Hepatocyte (in vitro differentiated cells): ENCODE data around the gene CYP51A1. TPM values are rescaled to one million over a fixed set of nuclear protein-coding genes. Genes with fewer than 3 reads are reported as not detected.

Source experiments
- DNase-seq: peaks from one replicate; pipeline ENCODE4 v3.0.0-alpha.2; 2016; ENCODE audit warnings: low spot score
- H2AFZ ChIP-seq: fragments of 200-600 bp; sonication (generic); 2 replicates; pipeline ENCODE4 v1.6.0; 2016; ENCODE audit warnings: antibody characterized with exemption, mild to moderate bottlenecking
- H3K27ac ChIP-seq: fragments of 200-600 bp; sonication (generic); 2 replicates; pipeline ENCODE4 v1.5.1; 2016; ENCODE audit warnings: mild to moderate bottlenecking
- H3K27me3 ChIP-seq: fragments of 200-600 bp; sonication (generic); 2 replicates; pipeline ENCODE4 v1.6.1; 2016
- H3K36me3 ChIP-seq: fragments of 200-600 bp; sonication (generic); replicated peaks from 2 replicates; pipeline ENCODE4 v1.5.1; 2016; ENCODE audit warnings: low read depth; ENCODE audit not compliant: insufficient read depth
- H3K4me1 ChIP-seq: fragments of 200-600 bp; sonication (generic); 2 replicates; pipeline ENCODE4 v1.5.1; 2016; ENCODE audit warnings: mild to moderate bottlenecking, moderate library complexity; ENCODE audit not compliant: insufficient read depth
- H3K4me2 ChIP-seq: fragments of 200-600 bp; sonication (generic); 2 replicates; pipeline ENCODE4 v1.6.0; 2016
- H3K4me3 ChIP-seq: fragments of 200-600 bp; sonication (generic); 2 replicates; pipeline ENCODE4 v1.5.1; 2016; ENCODE audit warnings: mild to moderate bottlenecking
- H3K79me2 ChIP-seq: fragments of 200-600 bp; sonication (generic); 2 replicates; pipeline ENCODE4 v1.6.0; 2017; ENCODE audit warnings: mild to moderate bottlenecking
- H3K9me2 ChIP-seq: fragments of 200-600 bp; sonication (generic); replicated peaks from 2 replicates; pipeline ENCODE4 v1.6.0; 2017; ENCODE audit warnings: mild to moderate bottlenecking; ENCODE audit not compliant: insufficient read depth
- H3K9me3 ChIP-seq: fragments of 200-600 bp; sonication (generic); 2 replicates; pipeline ENCODE4 v1.5.1; 2016; ENCODE audit warnings: low read depth, mild to moderate bottlenecking
- H4K20me1 ChIP-seq: fragments of 200-600 bp; sonication (generic); 2 replicates; pipeline ENCODE4 v1.6.0; 2016; ENCODE audit warnings: mild to moderate bottlenecking; ENCODE audit not compliant: insufficient read depth, poor library complexity, severe bottlenecking
- EZH2 ChIP-seq: fragments of 200-600 bp; sonication (generic); IDR thresholded peaks from 2 replicates; pipeline ENCODE4 v1.6.1; 2016; ENCODE audit warnings: antibody characterized with exemption, mild to moderate bottlenecking, borderline replicate concordance
- EZH2phosphoT487 ChIP-seq: fragments of 200-600 bp; sonication (generic); IDR thresholded peaks from one replicate; pipeline ENCODE4 v1.6.1; 2018; ENCODE audit warnings: antibody characterized with exemption, mild to moderate bottlenecking, low read depth, moderate library complexity; ENCODE audit not compliant: unreplicated experiment, severe bottlenecking
- WGBS: methylation state at CpG from one replicate; pipeline ENCODE4 v1.1.6; 2016; ENCODE audit warnings: low lambda C conversion rate; ENCODE audit errors: missing lambda C conversion rate; 5-methylcytosine and 5-hydroxymethylcytosine counted together
- polyA plus RNA-seq: library from polyadenylated mRNA; unstranded; fragments of >200 nt; fragmentation: Nextera tagmentation; extraction: Ambion mirVana; gene quantifications from 2 replicates; pipeline ENCODE4 v1.2.1, GENCODE V29; 2016
- total RNA-seq: library from RNA; depleted of rRNA; stranded (reverse); fragments of >200 nt; gene quantifications from 2 replicates; pipeline ENCODE4 v1.2.3, GENCODE V29; 2014
- TF ChIP-seq, protein P1 (sequence below): fragments of 200-600 bp; sonication (generic); IDR thresholded peaks from 2 replicates; pipeline ENCODE4 v1.5.1; 2016; ENCODE audit warnings: antibody characterized with exemption, mild to moderate bottlenecking; ENCODE audit not compliant: poor library complexity

Gene CYP51A1
- total and polyA plus RNA-seq, 2 experiments from 2014 or later = 200 to 414 TPM

- Histone ChIP-seq H3K27me3 (no peaks in the 10 kb centered on the region), H3K4me2 (no peak overlapping the region), H3K9me2 (no peaks in the 10 kb centered on the region), H3K79me2 (no peaks in the 10 kb centered on the region), H3K36me3 (no peaks in the 10 kb centered on the region), H3K27ac (no peak overlapping the region), H2AFZ (no peak overlapping the region), H4K20me1 (no peaks in the 10 kb centered on the region), H3K4me1 (no peaks in the 10 kb centered on the region), H3K4me3 (no peak overlapping the region), H3K9me3 (no peaks in the 10 kb centered on the region)
- WGBS = 73% methylated on average over 1 of the region's 1 CpG
- no peak for DNase-seq
- TF ChIP-seq EZH2 (no peak), EZH2phosphoT487 (no peak)
- TF ChIP-seq, protein P1, sequence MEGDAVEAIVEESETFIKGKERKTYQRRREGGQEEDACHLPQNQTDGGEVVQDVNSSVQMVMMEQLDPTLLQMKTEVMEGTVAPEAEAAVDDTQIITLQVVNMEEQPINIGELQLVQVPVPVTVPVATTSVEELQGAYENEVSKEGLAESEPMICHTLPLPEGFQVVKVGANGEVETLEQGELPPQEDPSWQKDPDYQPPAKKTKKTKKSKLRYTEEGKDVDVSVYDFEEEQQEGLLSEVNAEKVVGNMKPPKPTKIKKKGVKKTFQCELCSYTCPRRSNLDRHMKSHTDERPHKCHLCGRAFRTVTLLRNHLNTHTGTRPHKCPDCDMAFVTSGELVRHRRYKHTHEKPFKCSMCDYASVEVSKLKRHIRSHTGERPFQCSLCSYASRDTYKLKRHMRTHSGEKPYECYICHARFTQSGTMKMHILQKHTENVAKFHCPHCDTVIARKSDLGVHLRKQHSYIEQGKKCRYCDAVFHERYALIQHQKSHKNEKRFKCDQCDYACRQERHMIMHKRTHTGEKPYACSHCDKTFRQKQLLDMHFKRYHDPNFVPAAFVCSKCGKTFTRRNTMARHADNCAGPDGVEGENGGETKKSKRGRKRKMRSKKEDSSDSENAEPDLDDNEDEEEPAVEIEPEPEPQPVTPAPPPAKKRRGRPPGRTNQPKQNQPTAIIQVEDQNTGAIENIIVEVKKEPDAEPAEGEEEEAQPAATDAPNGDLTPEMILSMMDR = no peak
Measured at GRCh38 chr7:92161271-92161670, 27.0 kb upstream of the CYP51A1 start.

DNA sequence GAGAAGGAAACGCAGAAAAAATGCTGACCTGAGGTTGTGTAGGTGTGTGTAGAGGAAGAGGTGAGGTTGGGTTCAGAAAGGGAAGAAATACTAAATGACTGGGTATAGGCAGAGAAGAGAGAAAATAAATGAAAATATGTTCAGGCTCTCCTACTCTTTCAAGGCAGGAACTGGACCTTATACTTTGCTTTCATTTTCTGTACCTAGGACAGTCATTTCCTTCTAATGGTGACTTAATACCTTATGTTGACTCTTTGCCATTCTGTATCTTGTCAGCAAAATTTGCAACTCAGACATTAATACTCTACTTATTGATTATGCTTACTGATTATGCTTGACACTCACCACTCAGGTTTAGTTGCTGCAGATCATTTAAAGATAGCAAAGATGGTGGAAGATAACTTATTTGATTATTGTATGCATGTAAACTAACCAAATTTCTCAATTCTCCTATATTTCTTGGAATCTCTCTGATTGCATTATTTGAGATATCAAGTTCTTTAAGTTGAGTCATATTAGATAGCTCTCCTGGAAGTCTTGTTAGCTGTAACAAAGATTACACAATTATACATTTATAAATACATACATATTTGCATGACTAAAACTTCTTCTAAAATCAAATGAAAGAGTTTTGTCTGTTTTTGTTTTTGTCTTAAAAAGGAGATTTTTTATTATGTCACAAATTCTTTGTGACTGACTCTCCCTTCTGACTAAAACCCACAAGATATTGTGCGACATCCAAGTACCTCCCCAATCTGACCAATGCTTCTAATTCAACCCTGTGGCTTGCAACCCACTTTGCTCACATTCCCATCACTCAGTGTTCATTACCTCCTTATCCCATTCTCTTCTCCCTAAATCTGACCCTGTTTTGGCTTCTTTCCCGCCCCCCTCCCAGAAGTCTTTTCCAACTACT is 24.6 kb upstream of the CYP51A1 start:
- TF ChIP-seq EZH2phosphoT487 = no peak
- no peak for TF ChIP-seq EZH2
- TF ChIP-seq, protein P1 = no peak
- Histone ChIP-seq H3K4me1 (no peaks in the 10 kb centered on the region), H3K9me2 (no peaks in the 10 kb centered on the region), H3K4me2 (no peak overlapping the region), H2AFZ (no peak overlapping the region), H3K36me3 (no peaks in the 10 kb centered on the region), H3K79me2 (no peaks in the 10 kb centered on the region), H4K20me1 (no peaks in the 10 kb centered on the region), H3K27me3 (no peaks in the 10 kb centered on the region), H3K4me3 (no peak overlapping the region), H3K27ac (no peak overlapping the region), H3K9me3 (no peaks in the 10 kb centered on the region)
- WGBS = 94% methylated on average over 3 of the region's 3 CpGs
- no peak for DNase-seq

DNA sequence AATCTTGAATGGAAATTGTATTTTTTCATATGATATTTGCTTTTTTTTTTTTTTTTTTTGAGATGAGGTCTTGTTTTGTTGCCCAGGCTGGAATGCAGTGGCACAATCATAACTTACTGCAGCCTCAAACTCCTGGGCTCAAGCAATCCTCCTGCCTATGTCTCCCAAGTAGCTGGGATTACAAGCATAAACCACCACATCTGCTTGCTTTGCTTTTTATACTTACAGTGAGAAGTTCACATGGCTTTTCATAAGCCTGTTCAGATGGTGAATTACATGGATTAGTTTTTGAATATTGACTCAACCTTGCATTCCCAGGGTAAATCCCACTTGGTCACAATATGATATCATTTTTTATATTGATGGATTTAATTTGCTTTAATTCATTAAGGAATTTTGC is 22.7 kb upstream of the CYP51A1 start:
- Histone ChIP-seq H3K36me3 (no peaks in the 10 kb centered on the region), H3K4me1 (no peaks in the 10 kb centered on the region), H3K9me3 (no peaks in the 10 kb centered on the region), H3K27me3 (no peaks in the 10 kb centered on the region), H3K4me3 (no peak overlapping the region), H3K4me2 (no peak overlapping the region), H2AFZ (no peak overlapping the region), H3K9me2 (no peaks in the 10 kb centered on the region), H3K79me2 (no peaks in the 10 kb centered on the region), H3K27ac (no peak overlapping the region), H4K20me1 (no peaks in the 10 kb centered on the region)
- no peak for DNase-seq
- TF ChIP-seq EZH2phosphoT487 (no peak), EZH2 (no peak)
- TF ChIP-seq, protein P1 = no peak
